Measurements from ENCODE around the gene CEP57.

DNA sequence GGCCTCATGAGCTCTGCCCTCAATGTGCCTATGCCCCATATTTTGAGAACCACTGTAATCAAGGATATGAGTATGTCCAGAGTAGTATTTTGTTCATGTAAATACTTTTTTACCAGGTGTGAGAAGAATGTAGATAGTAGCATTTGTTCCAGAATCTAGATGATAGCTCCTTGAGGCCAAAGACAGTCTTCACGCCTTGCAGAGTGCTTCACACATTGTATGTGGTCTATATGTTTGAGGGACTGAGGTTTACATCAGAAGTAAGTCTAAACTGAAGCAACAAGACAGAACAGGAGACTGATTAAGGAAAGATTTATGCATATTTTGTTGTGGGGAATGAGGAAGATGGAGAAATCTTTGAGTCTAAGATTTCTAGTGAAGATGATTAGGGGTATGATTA, 12.5 kb downstream of the CEP57 start:
- TF ChIP-seq, protein P1, sequence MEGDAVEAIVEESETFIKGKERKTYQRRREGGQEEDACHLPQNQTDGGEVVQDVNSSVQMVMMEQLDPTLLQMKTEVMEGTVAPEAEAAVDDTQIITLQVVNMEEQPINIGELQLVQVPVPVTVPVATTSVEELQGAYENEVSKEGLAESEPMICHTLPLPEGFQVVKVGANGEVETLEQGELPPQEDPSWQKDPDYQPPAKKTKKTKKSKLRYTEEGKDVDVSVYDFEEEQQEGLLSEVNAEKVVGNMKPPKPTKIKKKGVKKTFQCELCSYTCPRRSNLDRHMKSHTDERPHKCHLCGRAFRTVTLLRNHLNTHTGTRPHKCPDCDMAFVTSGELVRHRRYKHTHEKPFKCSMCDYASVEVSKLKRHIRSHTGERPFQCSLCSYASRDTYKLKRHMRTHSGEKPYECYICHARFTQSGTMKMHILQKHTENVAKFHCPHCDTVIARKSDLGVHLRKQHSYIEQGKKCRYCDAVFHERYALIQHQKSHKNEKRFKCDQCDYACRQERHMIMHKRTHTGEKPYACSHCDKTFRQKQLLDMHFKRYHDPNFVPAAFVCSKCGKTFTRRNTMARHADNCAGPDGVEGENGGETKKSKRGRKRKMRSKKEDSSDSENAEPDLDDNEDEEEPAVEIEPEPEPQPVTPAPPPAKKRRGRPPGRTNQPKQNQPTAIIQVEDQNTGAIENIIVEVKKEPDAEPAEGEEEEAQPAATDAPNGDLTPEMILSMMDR (IDR thresholded peaks at IDR 0.05), result no peak
- TF ChIP-seq POLR2A (IDR thresholded peaks at IDR 0.05) (no peak), POLR2AphosphoS5 (IDR thresholded peaks at IDR 0.05; ENCODE audit: insufficient read depth in 1 of 2, low read depth in 1 of 2) (no peak)

Data from vagina (tissue), 2 donors.